HG03521 (cell line): ENCODE measurements around the gene LPAR3.
"Not testable (repeated sequence)": the region's sequence is repeated elsewhere in the genome, so short reads cannot be mapped to it uniquely, and the experiment has no call there.

Experiments
- ATAC-seq: cut with Tn5 transposase; IDR thresholded peaks from one replicate; pipeline ENCODE4 v1.9.1; 2021; ENCODE audit warnings: mild to moderate bottlenecking, moderate library complexity; ENCODE audit not compliant: unreplicated experiment

LPAR3 gene

DNA sequence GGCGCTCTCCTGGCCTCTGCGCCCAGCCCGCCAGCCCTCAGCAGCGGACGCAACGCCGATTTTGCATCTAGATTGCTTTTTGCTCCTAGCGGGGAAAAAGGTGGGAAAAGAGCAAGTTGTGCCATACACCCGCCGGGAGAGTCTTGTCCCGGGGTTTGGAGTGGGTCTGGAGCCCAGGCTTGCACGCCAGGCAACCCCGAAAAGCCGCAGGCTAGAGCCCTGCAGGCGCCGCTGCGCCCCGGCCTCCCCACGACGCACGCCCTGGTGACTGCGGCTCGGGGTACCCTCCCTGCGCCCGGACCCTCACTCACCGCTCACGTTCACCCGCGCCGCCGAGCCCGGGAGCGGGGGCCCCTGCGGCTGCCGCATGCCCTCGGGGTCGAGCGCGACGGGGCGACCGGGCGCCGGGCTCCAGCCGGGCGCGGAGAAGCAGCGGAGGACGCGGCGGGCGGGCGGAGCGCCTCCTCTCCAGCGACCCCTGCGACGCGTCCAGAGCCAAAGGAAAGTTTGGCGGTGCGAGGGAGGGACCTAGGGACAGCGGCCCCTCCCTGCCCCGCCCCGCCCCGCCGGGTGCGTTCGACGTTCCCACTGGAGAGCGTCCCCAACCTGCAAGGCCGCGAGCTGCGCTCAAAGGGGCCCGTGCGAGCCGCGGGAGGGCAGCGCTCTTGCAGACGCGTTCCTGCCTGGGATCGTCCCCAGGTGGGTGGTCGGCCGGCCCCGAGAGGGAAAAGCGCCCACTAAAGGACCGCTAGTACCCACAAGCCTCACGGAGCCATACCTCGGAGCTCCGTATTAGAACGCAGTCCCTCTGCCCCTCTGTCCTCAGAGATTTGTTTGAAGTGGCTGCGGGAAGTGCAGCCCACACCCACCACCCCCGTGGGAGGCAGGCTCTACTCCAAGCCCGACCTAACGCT is at the start of gene LPAR3:
TSS of gene LPAR3 (minus strand) at position 502 of the 914 bp plus-strand sequence. CDS start 27,086 bp downstream, outside the sequence.
- no peak for ATAC-seq

GRCh38 chr1:84941843-84942242 is 48.8 kb upstream of the LPAR3 start:
- no peak for ATAC-seq

- ATAC-seq = no peak
Measured at GRCh38 chr1:84940481-84940880, 47.5 kb upstream of the LPAR3 start.

DNA sequence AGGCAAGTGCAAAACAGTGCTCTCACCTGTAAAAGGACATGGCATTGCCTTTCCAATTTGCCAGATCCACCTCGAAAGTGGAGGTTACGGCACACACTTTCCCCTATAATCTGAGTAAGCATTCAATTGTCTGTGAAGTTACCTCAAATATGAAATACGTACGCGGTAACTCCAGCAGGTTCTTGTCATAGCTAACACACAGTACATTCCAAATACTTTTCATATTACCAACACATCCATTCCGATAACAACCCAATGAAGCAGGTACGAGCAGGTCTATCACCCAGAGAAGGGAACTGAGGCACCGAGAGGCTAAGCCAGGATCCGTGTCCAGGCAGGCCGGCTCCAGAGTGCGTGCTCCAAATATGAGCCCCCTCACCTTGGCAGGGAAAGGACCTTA is 46.8 kb upstream of the LPAR3 start:
- ATAC-seq = no peak

- no peak for ATAC-seq
Measured at GRCh38 chr1:84939151-84939550, 46.1 kb upstream of the LPAR3 start.

- ATAC-seq = no peak
Measured at GRCh38 chr1:84936116-84936810, 43.3 kb upstream of the LPAR3 start.

- no peak for ATAC-seq
Measured at GRCh38 chr1:84933011-84933611, 40.1 kb upstream of the LPAR3 start.

DNA sequence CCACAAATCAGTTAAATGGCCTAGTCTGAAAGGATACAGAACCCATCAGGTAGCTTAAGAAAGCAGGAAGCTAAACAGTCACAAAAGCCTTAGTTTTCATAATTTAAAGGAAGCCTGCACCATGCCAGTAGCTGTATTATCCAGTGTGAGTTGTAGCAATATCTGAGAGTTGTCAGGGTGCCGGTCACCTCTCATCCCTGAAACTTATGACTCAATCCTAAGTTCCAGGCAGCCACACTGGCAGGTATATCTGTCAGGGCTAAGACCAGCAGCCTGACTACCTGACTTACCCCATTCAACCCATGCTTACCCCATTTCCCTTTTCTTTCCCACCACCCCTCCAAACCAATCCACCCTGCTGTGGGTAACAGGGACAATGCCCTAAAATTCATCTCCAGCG is 37.8 kb upstream of the LPAR3 start:
- ATAC-seq = no peak

DNA sequence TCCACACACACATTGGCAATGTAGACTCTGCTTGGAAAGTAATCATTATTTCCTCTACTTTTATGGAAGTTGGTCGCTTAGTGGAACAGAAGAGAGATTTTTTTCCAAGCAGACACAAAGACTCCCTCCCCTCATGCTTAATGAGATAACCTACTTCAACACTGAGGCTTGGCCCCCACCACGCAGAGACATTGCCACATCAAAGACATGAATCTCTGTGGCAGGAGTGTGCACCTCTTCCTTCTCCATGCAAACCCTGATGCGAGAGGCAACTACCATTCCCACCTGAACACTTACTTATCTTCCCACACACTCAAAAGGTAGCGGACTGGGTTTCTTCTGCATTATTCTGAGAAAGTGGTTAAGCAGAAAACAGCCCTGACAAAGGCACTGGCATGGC is 37.3 kb upstream of the LPAR3 start:
- ATAC-seq = no peak

DNA sequence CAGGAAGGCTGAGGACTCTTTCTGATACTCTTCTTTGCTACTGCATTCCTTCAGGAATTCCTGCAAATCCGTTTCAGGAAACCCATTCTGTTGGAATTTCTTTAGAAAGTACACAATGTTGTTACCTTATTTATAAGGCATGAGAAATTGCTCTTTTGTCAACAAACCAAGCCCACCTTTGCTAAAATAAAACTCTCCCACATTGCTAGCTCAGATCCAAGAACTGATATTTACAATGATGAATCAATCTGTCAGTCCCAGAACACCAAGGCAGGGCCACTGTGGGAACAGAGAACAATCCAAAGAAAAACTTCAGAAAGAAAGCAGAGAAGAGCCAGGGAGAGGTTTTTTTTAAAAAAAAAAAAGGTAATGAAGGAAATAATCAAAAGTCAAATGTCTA is 36.6 kb upstream of the LPAR3 start:
- ATAC-seq = no peak

GRCh38 chr1:84928979-84929378 is 36.0 kb upstream of the LPAR3 start:
- ATAC-seq = no peak

DNA sequence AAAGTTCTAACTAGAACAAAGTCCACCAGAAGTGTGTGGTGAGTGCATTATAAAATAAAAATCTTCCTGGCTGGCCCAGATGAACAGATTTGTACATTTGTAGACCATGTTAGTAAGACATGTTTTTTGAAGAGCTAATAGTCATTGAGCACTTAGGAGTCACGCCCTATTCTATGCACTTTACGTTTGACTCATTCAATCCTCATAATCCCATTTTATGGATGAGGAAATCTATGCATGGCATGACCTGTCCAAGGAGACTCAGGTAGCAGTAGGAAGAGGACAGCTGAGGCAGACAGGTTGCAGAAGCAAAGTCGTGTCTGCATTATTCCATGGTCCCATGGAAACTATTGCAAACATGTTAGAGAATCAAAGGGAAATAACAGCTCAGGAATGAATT is 30.3 kb upstream of the LPAR3 start:
- ATAC-seq = no peak

DNA sequence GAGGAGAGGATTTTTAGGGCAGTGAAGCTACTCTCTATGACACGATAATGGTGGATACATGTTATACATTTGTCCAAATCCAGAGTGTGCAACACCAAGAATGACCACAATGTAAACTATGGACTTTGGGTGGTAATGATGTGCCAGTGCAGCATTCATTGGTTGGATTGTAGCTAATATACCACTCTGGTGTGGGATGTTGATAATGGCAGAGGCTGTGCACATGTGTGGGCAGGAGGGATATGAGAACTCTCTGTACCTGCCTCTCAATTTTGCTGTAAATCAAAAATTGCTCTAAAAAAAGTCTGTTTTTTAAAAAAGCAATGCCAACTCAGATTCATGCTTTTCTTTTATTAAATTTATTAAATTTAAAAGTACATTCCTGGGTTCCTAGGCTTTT is 27.2 kb upstream of the LPAR3 start:
- no peak for ATAC-seq

DNA sequence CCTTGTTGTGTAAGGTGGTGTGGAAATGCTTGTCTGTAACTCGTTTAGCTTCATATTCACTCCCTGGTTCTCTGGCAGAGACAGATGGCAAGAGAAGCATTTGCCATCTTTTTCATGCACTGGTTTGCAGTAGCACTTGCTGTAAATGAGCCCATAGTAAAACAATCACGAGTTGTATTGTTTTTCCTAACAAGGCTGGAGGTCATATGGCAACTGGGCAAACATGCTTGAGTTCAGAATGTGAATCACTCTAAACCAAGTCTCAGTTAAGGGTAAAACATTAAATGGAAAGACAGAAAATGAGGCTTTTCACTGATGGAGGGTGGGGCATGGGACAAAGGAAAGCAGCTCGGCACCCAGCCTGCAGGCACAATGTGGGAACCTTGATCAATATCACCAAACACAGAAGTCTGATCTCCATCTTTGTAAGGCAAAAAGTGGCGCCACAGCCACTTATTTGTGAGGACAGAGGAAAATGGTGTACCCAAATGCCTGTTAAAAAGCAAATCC is 26.5 kb upstream of the LPAR3 start:
- no peak for ATAC-seq

DNA sequence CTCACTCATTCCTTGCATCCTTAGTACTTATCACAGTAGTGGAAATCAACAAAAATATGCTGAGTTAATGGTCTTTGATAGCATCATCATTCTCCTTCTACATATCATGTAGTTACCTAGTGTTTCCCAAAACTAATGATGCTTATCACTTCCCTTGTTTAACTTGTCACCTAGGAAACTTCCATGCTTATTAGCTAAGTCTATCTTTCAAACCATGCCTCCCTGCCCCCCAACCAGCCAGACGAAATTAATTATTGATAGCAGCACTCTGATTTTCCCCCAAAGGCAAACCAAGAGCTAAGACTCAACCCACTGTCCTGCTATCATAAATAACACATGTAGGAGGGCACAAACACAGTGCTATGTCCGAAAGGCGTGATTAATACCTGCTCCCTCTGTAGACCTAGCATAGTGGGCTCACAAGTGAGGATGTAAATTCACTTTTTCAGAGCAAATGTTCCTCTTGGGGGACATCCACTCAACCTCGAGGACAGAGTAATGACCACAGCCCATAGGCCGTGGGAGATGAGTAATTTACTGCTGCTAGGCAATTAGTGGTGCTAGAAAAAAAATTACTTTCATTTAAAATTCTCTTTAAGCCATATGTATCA is 25.8 kb upstream of the LPAR3 start:
- no peak for ATAC-seq

DNA sequence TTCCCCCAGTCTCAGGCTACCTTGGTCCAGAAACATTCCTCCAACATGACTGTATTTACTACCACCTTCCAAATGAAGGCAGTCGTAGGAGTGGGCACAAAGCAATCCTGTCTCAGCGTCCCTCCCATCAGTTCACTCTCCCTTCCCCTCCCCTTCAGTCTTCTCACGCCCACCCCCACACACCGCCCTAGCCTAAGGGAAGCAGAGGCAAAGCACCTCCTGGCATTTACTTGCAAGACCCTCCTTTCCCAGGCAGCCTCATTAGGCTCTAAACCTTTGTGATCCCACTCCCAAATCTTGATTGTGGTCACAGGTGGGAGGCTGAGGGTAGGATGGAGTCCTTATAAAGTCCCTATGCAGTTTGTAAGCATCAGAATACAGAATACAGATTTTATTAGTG is 23.9 kb upstream of the LPAR3 start:
- ATAC-seq = no peak

DNA sequence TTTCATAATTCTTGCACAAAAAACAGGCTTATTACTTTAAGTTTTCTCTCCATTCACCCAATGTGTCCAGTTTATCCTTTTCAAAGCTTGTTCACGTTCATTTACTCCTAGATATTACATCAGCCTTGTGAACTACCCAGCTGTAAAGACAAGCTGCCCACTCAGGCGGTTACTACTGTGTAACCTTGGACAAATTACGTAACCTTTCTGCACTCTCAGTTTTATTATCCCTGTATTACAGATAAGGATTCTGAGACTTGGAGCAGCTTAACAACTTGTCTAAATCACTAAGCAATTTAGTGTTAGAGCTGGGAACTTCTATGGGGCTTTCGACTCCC is 20.5 kb upstream of the LPAR3 start:
- no peak for ATAC-seq

- no peak for ATAC-seq
Measured at GRCh38 chr1:84912726-84913554, 19.9 kb upstream of the LPAR3 start.

GRCh38 chr1:84908746-84909464 is 15.9 kb upstream of the LPAR3 start:
- not testable (repeated sequence) for ATAC-seq
